Esophagus muscularis mucosa (tissue), 4 donors: ENCODE measurements around the gene DGKB. TPM values are rescaled to one million over a fixed set of nuclear protein-coding genes. Genes with fewer than 3 reads are reported as not detected.

Experiments
- DNase-seq: peaks from one replicate; pipeline ENCODE4 v3.0.0-alpha.2; 2017; ENCODE audit errors: extremely low spot score
- H3K27ac ChIP-seq, 4 donors: fragments of 200-600 bp; sonication (generic); replicated peaks in 1 of 4; 1 replicate in 3 of 4; 2 replicates in 1 of 4; pipeline ENCODE4 v1.5.1; 2016 to 2019; ENCODE audit warnings: mild to moderate bottlenecking in 1 of 4
- H3K27me3 ChIP-seq, 4 donors: fragments of 200-600 bp; sonication (generic); one replicate each; pipeline versions ENCODE4 v1.5.1 to v1.6.0; 2016 to 2019
- H3K36me3 ChIP-seq, 4 donors: fragments of 200-600 bp; sonication (generic); one replicate each; pipeline ENCODE4 v1.5.1; 2016 to 2019
- H3K4me1 ChIP-seq, 4 donors: fragments of 200-600 bp; sonication (generic); one replicate each; pipeline ENCODE4 v1.5.1; 2016 to 2019
- H3K4me3 ChIP-seq, 4 donors: fragments of 200-600 bp; sonication (generic); 1 replicate in 2 of 4; 2 replicates in 2 of 4; pipeline ENCODE4 v1.5.1; 2016 to 2019; ENCODE audit warnings: mild to moderate bottlenecking in 4 of 4, moderate library complexity in 1 of 4
- H3K9me3 ChIP-seq, 4 donors: fragments of 200-600 bp; sonication (generic); 1 replicate in 3 of 4; 2 replicates in 1 of 4; pipeline ENCODE4 v1.5.1; 2016 to 2019
- EP300 ChIP-seq: sonication (generic); formaldehyde crosslinking; IDR thresholded peaks from one replicate; pipeline ENCODE4 v1.6.1; 2017; ENCODE audit warnings: antibody characterized with exemption
- POLR2A ChIP-seq: fragments of 450-650 bp; IDR thresholded peaks from one replicate; pipeline ENCODE4 v1.6.1; 2017; ENCODE audit warnings: antibody characterized with exemption, moderate library complexity, mild to moderate bottlenecking, low read depth
- POLR2AphosphoS5 ChIP-seq, 2 donors: sonication (generic); formaldehyde crosslinking; IDR thresholded peaks; one replicate each; pipeline ENCODE4 v1.6.1; 2017; ENCODE audit warnings: antibody characterized with exemption in 2 of 2
- WGBS: methylation state at CpG from one replicate; pipeline ENCODE4 v1.1.5; 2018; 5-methylcytosine and 5-hydroxymethylcytosine counted together
- intact Hi-C: fragments of 100-400 bp; cut with DNase I; formaldehyde crosslinking; loops from one replicate; pipeline ENCODE4 v1.15.1; 2023
- total RNA-seq, 4 donors: library from RNA; depleted of rRNA; stranded (reverse); fragments of >200 nt; gene quantifications; one replicate each; pipeline versions ENCODE4 v1.1.0 to v1.2.1, GENCODE V29; 2016
- TF ChIP-seq, protein P1 (sequence below), 3 experiments: fragments of 200-600 bp in 2 of 3; fragments of 450-650 bp in 1 of 3; sonication (generic) in 2 of 3; IDR thresholded peaks; one replicate each; pipeline ENCODE4 v1.5.1; 2017 to 2019; ENCODE audit warnings: antibody characterized with exemption in 3 of 3, mild to moderate bottlenecking in 2 of 3, moderate library complexity in 1 of 3

Gene DGKB
- total RNA-seq, 4 donors from 2014 or later, result 10.4 to 18.5 (median 16.0) TPM

GRCh38 chr7:14871880-14872279, 30.7 kb downstream of the DGKB start:
- Histone ChIP-seq H3K36me3 (no peaks in the 10 kb centered on the region), H3K27me3 (no peaks in the 10 kb centered on the region), H3K4me1 (peaks cover 0 to 16% (median 10%) of the 10 kb centered on the region in 4 donors), H3K4me3 (peak overlapping the region in 1 of 4 donors; percentile 25), H3K9me3 (no peaks in the 10 kb centered on the region), H3K27ac (peak overlapping the region in 3 of 4 donors; percentile 2 to 49 (median 32))
- 45% methylated on average over 6 of the region's 6 CpGs for whole genome bisulfite sequencing
- intact Hi-C loops, result no loop called here
- TF ChIP-seq EP300, result no peak
- TF ChIP-seq, protein P1, sequence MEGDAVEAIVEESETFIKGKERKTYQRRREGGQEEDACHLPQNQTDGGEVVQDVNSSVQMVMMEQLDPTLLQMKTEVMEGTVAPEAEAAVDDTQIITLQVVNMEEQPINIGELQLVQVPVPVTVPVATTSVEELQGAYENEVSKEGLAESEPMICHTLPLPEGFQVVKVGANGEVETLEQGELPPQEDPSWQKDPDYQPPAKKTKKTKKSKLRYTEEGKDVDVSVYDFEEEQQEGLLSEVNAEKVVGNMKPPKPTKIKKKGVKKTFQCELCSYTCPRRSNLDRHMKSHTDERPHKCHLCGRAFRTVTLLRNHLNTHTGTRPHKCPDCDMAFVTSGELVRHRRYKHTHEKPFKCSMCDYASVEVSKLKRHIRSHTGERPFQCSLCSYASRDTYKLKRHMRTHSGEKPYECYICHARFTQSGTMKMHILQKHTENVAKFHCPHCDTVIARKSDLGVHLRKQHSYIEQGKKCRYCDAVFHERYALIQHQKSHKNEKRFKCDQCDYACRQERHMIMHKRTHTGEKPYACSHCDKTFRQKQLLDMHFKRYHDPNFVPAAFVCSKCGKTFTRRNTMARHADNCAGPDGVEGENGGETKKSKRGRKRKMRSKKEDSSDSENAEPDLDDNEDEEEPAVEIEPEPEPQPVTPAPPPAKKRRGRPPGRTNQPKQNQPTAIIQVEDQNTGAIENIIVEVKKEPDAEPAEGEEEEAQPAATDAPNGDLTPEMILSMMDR (IDR thresholded peaks at IDR 0.05), result no peak
- no peak for TF ChIP-seq POLR2A
- no peak for TF ChIP-seq POLR2AphosphoS5 (IDR thresholded peaks at IDR 0.05)
- DNase-seq, result no peak

GRCh38 chr7:14870394-14870793, 32.2 kb downstream of the DGKB start:
- TF ChIP-seq, protein P1 (IDR thresholded peaks at IDR 0.05), result no peak
- no peak for TF ChIP-seq POLR2AphosphoS5 (IDR thresholded peaks at IDR 0.05)
- TF ChIP-seq EP300, result no peak
- H3K9me3 ChIP-seq, result no peaks in the 10 kb centered on the region
- intact Hi-C loops, result no loop called here
- peaks cover 0 to 16% (median 10%) of the 10 kb centered on the region in 4 donors for H3K4me1 ChIP-seq
- H3K36me3 ChIP-seq, result no peaks in the 10 kb centered on the region
- no peaks in the 10 kb centered on the region for H3K27me3 ChIP-seq
- DNase-seq, result no peak
- WGBS, result 82% methylated on average over 11 of the region's 11 CpGs
- no peak overlapping the region for H3K4me3 ChIP-seq
- H3K27ac ChIP-seq, result no peak overlapping the region

- Histone ChIP-seq H3K9me3 (no peaks in the 10 kb centered on the region), H3K4me3 (no peak overlapping the region), H3K36me3 (no peaks in the 10 kb centered on the region), H3K27ac (no peak overlapping the region), H3K4me1 (peaks cover 0 to 16% (median 10%) of the 10 kb centered on the region in 4 donors), H3K27me3 (no peaks in the 10 kb centered on the region)
- intact Hi-C loops, result no loop called here
- TF ChIP-seq, protein P1 (IDR thresholded peaks at IDR 0.05), result no peak
- TF ChIP-seq POLR2AphosphoS5 (IDR thresholded peaks at IDR 0.05) (no peak), POLR2A (no peak), EP300 (no peak)
- DNase-seq, result no peak
These were observed 33.6 kb downstream of the DGKB start for GRCh38 chr7:14868937-14869336.

- Histone ChIP-seq H3K9me3 (no peaks in the 10 kb centered on the region), H3K4me3 (no peak overlapping the region), H3K27ac (no peak overlapping the region), H3K27me3 (no peaks in the 10 kb centered on the region), H3K4me1 (no peaks in the 10 kb centered on the region), H3K36me3 (no peaks in the 10 kb centered on the region)
- no peak for DNase-seq
- intact Hi-C loops, result no loop called here
- WGBS, result 95% methylated on average over 1 of the region's 1 CpG
- TF ChIP-seq, protein P1 (IDR thresholded peaks at IDR 0.05), result no peak
- TF ChIP-seq POLR2AphosphoS5 (IDR thresholded peaks at IDR 0.05), result no peak
- no peak for TF ChIP-seq EP300
- no peak for TF ChIP-seq POLR2A
These were observed 41.1 kb downstream of the DGKB start for GRCh38 chr7:14861456-14861855.

DNA sequence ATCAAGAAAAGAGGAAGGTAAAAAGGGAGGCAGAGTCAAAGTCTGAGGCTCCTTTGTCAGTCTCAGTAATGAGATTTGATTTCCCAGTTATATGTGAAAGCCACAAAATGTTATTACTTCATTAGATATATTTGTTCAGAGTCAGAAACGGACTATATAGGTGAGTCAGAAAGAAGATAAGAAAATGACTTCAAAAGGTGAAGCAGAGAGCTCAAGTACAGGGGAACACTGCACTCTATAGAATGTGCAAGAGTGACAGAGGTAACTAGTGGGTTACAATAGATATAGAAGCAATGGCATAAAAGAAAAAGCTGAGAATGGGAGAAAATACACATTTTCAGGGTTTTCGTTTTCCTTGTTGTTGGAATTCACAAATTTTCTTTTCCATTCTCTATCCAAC, 43.3 kb downstream of the DGKB start:
- WGBS, result 78% methylated on average over 2 of the region's 2 CpGs

More for the DNA sequence above, 43.3 kb downstream of the DGKB start:
- Histone ChIP-seq H3K4me3 (no peak overlapping the region), H3K9me3 (no peaks in the 10 kb centered on the region), H3K4me1 (peaks cover 0 to 9% (median 0%) of the 10 kb centered on the region in 4 donors), H3K27ac (no peak overlapping the region), H3K27me3 (no peaks in the 10 kb centered on the region), H3K36me3 (no peaks in the 10 kb centered on the region)
- no peak for DNase-seq
- intact Hi-C loops, result no loop called here
- TF ChIP-seq, protein P1 (IDR thresholded peaks at IDR 0.05), result no peak
- TF ChIP-seq EP300 (no peak), POLR2A (no peak), POLR2AphosphoS5 (IDR thresholded peaks at IDR 0.05) (no peak)
